Measurements from ENCODE around the gene TPSB2. TPM values are rescaled to one million over a fixed set of nuclear protein-coding genes. Genes with fewer than 3 reads are reported as not detected.
"Not testable (repeated sequence)": the region's sequence is repeated elsewhere in the genome, so short reads cannot be mapped to it uniquely, and the experiment has no call there.

Gene TPSB2
- total RNA-seq, 1 donor from 2014 or later: not detected

GRCh38 chr16:1229476-1229875 is 508 bp downstream of the TPSB2 start:
- not testable (repeated sequence) for H3K9me3 ChIP-seq (ENCODE audit: insufficient read depth, low read depth, low read length); H4K20me1 ChIP-seq (ENCODE audit: insufficient read depth, low read length); H3K4me3 ChIP-seq (ENCODE audit: insufficient read depth, low read depth, low read length); H3K9me3 Mint-ChIP-seq (ENCODE audit: unreplicated experiment); H3K4me2 ChIP-seq (ENCODE audit: low read length); H3K79me2 ChIP-seq (ENCODE audit: insufficient read depth, low read length); H3K4me1 ChIP-seq (ENCODE audit: insufficient read depth, low read length); H3K36me3 Mint-ChIP-seq (ENCODE audit: low read depth, unreplicated experiment); H3K27me3 ChIP-seq (ENCODE audit: insufficient read depth, low read length); H3K27me3 Mint-ChIP-seq (ENCODE audit: low read depth, unreplicated experiment); H3K4me3 Mint-ChIP-seq (ENCODE audit: unreplicated experiment); H3K9ac ChIP-seq (ENCODE audit: low read length); H3K4me1 Mint-ChIP-seq (ENCODE audit: low read depth, unreplicated experiment); DNase-seq (ENCODE audit: low read depth); H2AFZ ChIP-seq (ENCODE audit: low read depth, low read length); H3K36me3 ChIP-seq (ENCODE audit: insufficient read depth, low read length); H3K27ac ChIP-seq (ENCODE audit: low read depth, low read length); FAIRE-seq; H3K27ac Mint-ChIP-seq (ENCODE audit: unreplicated experiment)

- DNase-seq (ENCODE audit: low read depth); H3K4me1 ChIP-seq (ENCODE audit: insufficient read depth, low read length); FAIRE-seq; H3K36me3 Mint-ChIP-seq (ENCODE audit: low read depth, unreplicated experiment); H3K4me3 ChIP-seq (ENCODE audit: insufficient read depth, low read depth, low read length); H3K27me3 ChIP-seq (ENCODE audit: insufficient read depth, low read length); H3K27ac ChIP-seq (ENCODE audit: low read depth, low read length); H4K20me1 ChIP-seq (ENCODE audit: insufficient read depth, low read length); H2AFZ ChIP-seq (ENCODE audit: low read depth, low read length); H3K4me2 ChIP-seq (ENCODE audit: low read length); H3K9me3 ChIP-seq (ENCODE audit: insufficient read depth, low read depth, low read length); H3K4me3 Mint-ChIP-seq (ENCODE audit: unreplicated experiment); H3K36me3 ChIP-seq (ENCODE audit: insufficient read depth, low read length); H3K27ac Mint-ChIP-seq (ENCODE audit: unreplicated experiment); H3K9ac ChIP-seq (ENCODE audit: low read length); H3K79me2 ChIP-seq (ENCODE audit: insufficient read depth, low read length); H3K4me1 Mint-ChIP-seq (ENCODE audit: low read depth, unreplicated experiment); H3K9me3 Mint-ChIP-seq (ENCODE audit: unreplicated experiment): not testable (repeated sequence)
- H3K27me3 Mint-ChIP-seq (ENCODE audit: low read depth, unreplicated experiment): peaks cover 11% of the 10 kb centered on the region
These were observed 1.8 kb downstream of the TPSB2 start for GRCh38 chr16:1228227-1228626.

DNA sequence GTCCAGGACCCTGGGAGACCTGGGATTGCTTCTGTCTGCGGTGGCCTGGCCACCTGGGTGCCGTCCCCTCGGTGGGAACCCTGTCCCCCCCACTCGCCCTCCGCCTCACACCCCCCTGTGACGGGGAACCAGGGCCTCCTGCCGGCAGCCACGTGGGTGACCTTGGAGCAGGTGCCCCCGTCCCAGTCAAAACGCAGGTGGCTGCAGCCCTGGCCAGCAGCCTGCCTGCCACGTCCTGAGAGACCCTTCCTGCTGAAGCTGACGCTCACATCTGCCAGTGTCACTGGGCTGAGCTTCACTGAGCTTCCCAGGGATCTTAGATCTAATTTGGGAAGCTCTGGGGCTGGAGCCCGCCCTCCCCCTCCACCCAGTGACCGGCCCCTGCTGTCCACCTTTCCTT is 3.3 kb downstream of the TPSB2 start:
- H3K79me2 ChIP-seq (ENCODE audit: insufficient read depth, low read length); H3K4me1 Mint-ChIP-seq (ENCODE audit: low read depth, unreplicated experiment); H3K9me3 ChIP-seq (ENCODE audit: insufficient read depth, low read depth, low read length); H3K4me3 ChIP-seq (ENCODE audit: insufficient read depth, low read depth, low read length); H3K36me3 Mint-ChIP-seq (ENCODE audit: low read depth, unreplicated experiment); H3K27ac ChIP-seq (ENCODE audit: low read depth, low read length); H3K9ac ChIP-seq (ENCODE audit: low read length); H2AFZ ChIP-seq (ENCODE audit: low read depth, low read length); H3K4me3 Mint-ChIP-seq (ENCODE audit: unreplicated experiment); H3K9me3 Mint-ChIP-seq (ENCODE audit: unreplicated experiment); H3K27ac Mint-ChIP-seq (ENCODE audit: unreplicated experiment); H3K4me2 ChIP-seq (ENCODE audit: low read length); DNase-seq (ENCODE audit: low read depth); H3K36me3 ChIP-seq (ENCODE audit: insufficient read depth, low read length); H3K4me1 ChIP-seq (ENCODE audit: insufficient read depth, low read length); H3K27me3 ChIP-seq (ENCODE audit: insufficient read depth, low read length); H4K20me1 ChIP-seq (ENCODE audit: insufficient read depth, low read length); FAIRE-seq: not testable (repeated sequence)
- H3K27me3 Mint-ChIP-seq (ENCODE audit: low read depth, unreplicated experiment): peaks cover 11% of the 10 kb centered on the region

GRCh38 chr16:1225728-1226311 is 4.2 kb downstream of the TPSB2 start:
- not testable (repeated sequence) for H3K9ac ChIP-seq (ENCODE audit: low read length); H3K4me1 ChIP-seq (ENCODE audit: insufficient read depth, low read length); H3K9me3 ChIP-seq (ENCODE audit: insufficient read depth, low read depth, low read length); H3K27me3 ChIP-seq (ENCODE audit: insufficient read depth, low read length); H3K9me3 Mint-ChIP-seq (ENCODE audit: unreplicated experiment); H3K27ac Mint-ChIP-seq (ENCODE audit: unreplicated experiment); H3K4me1 Mint-ChIP-seq (ENCODE audit: low read depth, unreplicated experiment); H2AFZ ChIP-seq (ENCODE audit: low read depth, low read length); H3K79me2 ChIP-seq (ENCODE audit: insufficient read depth, low read length); DNase-seq (ENCODE audit: low read depth); H3K36me3 ChIP-seq (ENCODE audit: insufficient read depth, low read length); H3K36me3 Mint-ChIP-seq (ENCODE audit: low read depth, unreplicated experiment); H3K27ac ChIP-seq (ENCODE audit: low read depth, low read length); H3K4me3 Mint-ChIP-seq (ENCODE audit: unreplicated experiment); H3K4me3 ChIP-seq (ENCODE audit: insufficient read depth, low read depth, low read length); FAIRE-seq; H3K4me2 ChIP-seq (ENCODE audit: low read length); H4K20me1 ChIP-seq (ENCODE audit: insufficient read depth, low read length)
- peaks cover 15% of the 10 kb centered on the region for H3K27me3 Mint-ChIP-seq (ENCODE audit: low read depth, unreplicated experiment)

Data from astrocyte (in vitro differentiated cells and primary cell).